ENCODE measurements around the gene RDH5. TPM values are rescaled to one million over a fixed set of nuclear protein-coding genes. Genes with fewer than 3 reads are reported as not detected.

RDH5 gene, protein sequence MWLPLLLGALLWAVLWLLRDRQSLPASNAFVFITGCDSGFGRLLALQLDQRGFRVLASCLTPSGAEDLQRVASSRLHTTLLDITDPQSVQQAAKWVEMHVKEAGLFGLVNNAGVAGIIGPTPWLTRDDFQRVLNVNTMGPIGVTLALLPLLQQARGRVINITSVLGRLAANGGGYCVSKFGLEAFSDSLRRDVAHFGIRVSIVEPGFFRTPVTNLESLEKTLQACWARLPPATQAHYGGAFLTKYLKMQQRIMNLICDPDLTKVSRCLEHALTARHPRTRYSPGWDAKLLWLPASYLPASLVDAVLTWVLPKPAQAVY
- total RNA-seq (2022; extraction: Qiagen RNA extraction; ENCODE audit: low read depth) = 1.6 to 2.9 TPM (median 2.5 TPM) in 5 replicates

DNA sequence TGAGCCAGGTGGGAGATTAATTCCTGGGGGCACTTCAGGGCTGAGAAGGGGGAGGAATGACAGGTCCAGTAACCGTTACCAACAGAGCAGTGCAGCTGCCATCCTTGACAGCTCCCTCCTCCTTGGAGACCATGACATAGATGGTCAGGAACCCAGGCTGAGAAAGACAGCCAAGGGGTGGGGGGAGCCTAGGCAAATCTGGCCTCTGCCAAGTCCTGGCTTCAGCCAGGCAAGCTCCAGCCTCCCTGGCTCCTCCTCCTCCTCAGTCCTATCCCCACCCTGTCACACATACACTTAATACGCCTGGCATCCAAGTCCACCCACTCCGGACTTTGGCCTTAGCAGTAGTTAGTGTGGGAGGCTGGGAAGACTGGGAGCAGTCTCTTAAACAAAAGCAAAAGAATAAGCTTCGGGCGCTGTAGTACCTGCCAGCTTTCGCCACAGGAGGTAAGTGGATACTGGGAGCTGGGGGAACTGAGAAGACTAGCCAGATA is at the start of gene RDH5:
RDH5 (plus strand) TSS at position 323 of the 494 bp plus-strand sequence. CDS start 792 bp downstream, outside the sequence.

DNA sequence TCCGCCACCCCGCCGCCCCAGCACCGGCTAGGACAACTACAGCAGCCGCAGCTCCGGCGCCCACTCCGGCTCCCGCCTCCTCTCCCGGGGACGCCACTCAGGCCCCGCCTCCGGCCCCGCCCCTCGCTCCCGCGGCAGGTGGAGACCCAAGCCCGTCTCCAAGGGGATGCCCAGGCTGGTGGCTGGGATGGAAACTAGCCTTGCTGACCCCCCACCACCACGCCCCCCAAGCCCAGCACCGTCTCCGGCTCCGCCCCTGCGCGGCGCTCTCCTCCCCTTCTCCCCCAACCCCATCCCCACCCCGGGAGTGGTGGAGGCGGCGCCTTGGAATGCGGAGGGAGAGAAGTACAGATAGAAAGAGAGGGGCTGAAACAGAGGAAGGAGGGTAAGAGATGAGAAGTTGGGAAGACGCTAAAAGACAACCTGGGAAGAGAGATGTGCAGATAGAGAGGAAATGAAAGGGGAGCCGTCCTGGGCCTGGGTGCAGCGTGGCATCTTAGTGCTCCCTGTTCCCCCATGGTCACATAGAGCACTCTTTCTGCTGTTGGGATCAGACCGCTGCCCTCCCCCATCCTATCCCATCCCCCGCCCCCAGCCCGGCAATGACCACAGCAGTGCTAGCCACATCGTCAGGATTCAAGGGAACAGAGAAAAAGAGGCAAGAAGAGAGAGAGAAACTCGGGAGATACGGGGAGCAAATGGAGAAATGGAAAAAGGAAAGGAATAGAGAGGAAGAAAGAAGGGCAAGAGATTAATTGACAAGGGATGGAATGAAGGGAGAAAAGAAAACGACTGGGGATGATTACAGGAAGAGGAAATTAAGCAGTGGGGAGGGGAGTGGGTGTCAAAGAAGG is 12.1 kb upstream of the RDH5 start, which contains the start of gene ITGA7:
ITGA7 (minus strand) TSS at position 64 of the 854 bp plus-strand sequence. CDS start 222 bp downstream, outside the sequence.

DNA sequence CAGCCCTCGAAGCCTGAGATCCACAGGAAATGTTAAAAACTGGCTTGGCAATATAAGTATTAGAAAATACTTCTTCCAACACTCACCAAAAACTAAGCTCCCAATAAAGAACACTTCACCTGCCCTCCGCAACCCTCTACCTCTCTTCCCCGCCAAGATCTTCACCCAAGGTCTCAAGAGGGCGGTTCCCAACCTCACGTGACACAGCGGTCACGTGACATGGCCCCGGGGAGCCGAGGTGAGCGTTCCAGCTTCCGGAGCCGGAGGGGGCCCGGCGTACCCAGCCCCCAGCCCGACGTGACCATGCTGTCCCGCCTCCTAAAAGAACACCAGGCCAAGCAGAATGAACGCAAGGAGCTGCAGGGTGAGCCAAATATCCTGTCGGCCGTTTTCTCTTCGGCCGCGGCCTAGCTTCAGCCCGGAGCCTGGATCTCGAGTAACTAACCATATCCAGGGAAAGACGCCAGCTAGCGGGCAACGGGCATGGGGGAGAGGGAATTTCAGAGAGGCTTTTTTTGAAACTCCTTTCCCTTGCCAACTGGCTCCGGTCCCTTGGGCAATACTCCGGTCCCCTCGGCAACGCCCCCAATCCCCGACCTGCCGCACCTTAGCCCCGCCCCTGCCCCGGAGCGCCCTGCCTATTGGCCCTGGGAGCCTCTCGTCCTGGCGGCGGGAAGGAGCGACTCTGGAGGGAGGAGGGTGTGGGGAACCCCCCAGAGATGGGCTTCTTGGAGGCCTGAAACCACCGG is 4.2 kb upstream of the RDH5 start, which contains the start of gene BLOC1S1:
BLOC1S1 (plus strand) TSS at position 214 of the 749 bp plus-strand sequence; CDS start at position 220, 6 bp downstream.

DNA sequence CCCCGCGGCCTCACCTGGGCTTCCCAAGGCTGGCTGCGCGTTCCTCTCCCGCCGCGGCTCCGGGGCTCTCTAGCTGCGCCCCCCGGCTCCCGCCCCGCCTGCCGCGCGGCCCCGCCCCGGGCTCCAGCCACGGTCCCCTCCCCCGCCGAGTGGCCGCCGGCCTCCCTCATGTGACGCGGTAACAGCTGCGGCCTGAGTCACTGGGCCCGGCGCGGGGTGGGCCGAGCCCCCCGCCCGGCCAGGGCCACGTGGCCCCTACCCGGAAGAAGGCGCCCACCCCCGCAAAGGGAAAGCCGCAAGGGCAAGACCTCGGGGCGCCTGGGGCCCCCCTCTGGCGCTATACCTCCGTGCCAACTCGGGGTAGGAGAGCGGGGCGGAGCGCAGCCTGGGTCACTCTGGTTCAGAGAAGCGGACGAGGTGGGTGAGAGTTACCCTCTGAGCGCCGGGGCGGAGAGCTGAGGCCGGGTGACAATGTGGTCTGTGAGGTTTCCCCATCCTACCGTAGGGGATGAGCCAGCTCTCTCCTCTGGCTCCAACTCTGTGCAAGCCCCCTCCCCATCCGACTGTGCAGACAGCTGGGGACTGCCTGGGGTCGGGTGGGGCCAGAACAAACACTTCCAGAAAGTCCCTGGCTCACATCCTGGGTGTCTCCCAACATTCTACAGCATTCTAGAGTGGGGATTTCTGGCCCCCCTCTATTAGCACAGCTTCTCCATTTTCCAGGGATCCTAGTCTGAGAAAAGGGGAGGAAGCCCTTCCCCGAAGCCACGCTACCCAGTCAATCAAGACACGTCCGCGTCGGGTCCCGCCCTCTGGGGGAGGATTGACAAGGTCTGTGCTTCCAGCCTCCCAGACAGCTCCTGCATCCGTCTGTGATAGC is 9.0 kb downstream of the RDH5 start, which contains the start of gene CD63:
CD63 (minus strand) TSS at position 71 of the 880 bp plus-strand sequence. CDS start 668 bp downstream, outside the sequence.

DNA sequence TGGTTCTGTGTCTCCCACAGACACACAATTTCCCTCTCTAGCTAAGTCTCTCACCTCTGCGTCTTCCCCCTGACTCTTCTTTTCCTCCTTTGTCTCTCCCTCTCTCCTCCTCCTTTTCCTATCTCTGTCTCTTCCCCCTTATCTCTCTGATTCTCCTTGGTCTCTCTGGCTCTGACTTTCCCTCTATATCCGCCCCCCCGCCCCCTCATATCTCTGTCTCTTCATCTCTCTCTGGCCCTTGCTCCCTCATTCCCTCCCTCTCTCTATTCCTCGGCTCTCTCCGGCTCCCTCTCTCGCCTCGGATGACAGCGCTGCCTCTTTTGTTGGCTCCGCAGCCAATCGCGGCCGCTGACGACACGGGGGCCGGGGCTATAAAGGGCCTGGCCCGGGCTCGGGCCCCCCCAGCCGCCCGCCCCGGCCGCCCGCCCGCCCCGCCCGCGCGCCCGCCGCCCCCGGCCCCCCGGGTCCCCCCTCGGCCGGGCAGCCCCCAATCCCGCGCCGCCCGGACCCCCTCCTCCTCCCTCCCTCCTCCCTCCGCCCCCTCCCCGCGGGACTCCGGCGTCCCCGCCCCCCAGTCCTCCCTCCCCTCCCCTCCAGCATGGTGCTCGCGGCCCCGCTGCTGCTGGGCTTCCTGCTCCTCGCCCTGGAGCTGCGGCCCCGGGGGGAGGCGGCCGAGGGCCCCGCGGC is 22.7 kb downstream of the RDH5 start, which contains the start of gene GDF11:
GDF11 (plus strand) TSS at position 404 of the 687 bp plus-strand sequence; CDS start at position 599, 195 bp downstream.

Other genes starting within 250 kb of the RDH5 start
- not detected in 5 replicates for gene OR6C68, start 228.0 kb upstream of the RDH5 start, total RNA-seq (2022; extraction: Qiagen RNA extraction; ENCODE audit: low read depth)
- not detected in 5 replicates for gene OR6C4, start 170.8 kb upstream of the RDH5 start, total RNA-seq (2022; extraction: Qiagen RNA extraction; ENCODE audit: low read depth)
- not detected in 5 replicates for gene OR2AP1, start 147.9 kb upstream of the RDH5 start, total RNA-seq (2022; extraction: Qiagen RNA extraction; ENCODE audit: low read depth)
- gene OR10P1, start 83.5 kb upstream of the RDH5 start, total RNA-seq (2022; extraction: Qiagen RNA extraction; ENCODE audit: low read depth) = not detected in 5 replicates
- 1.1 to 2.1 TPM (median 1.3 TPM) in 5 replicates for gene ITGA7, start 12.5 kb upstream of the RDH5 start, total RNA-seq (2022; extraction: Qiagen RNA extraction; ENCODE audit: low read depth)
- 111 to 153 TPM (median 146 TPM) in 5 replicates for gene BLOC1S1, start 4.3 kb upstream of the RDH5 start, total RNA-seq (2022; extraction: Qiagen RNA extraction; ENCODE audit: low read depth)
- gene CD63, start 8.6 kb downstream of the RDH5 start, total RNA-seq (2022; extraction: Qiagen RNA extraction; ENCODE audit: low read depth) = 665 to 728 TPM (median 711 TPM) in 5 replicates
- 2.3 to 5.8 TPM (median 4.8 TPM) in 5 replicates for gene GDF11, start 22.7 kb downstream of the RDH5 start, total RNA-seq (2022; extraction: Qiagen RNA extraction; ENCODE audit: low read depth)
- 90.6 to 139 TPM (median 98.9 TPM) in 5 replicates for gene SARNP, start 97.3 kb downstream of the RDH5 start, total RNA-seq (2022; extraction: Qiagen RNA extraction; ENCODE audit: low read depth)
- 60.9 to 104 TPM (median 99.8 TPM) in 5 replicates for gene ORMDL2, start 97.6 kb downstream of the RDH5 start, total RNA-seq (2022; extraction: Qiagen RNA extraction; ENCODE audit: low read depth)
- 18.4 to 24.4 TPM (median 22.7 TPM) in 5 replicates for gene DNAJC14, start 109.2 kb downstream of the RDH5 start, total RNA-seq (2022; extraction: Qiagen RNA extraction; ENCODE audit: low read depth)
- gene MMP19, start 122.5 kb downstream of the RDH5 start, total RNA-seq (2022; extraction: Qiagen RNA extraction; ENCODE audit: low read depth) = 0.06 to 0.22 TPM (median 0.15 TPM) in 4 of 5 replicates, not detected in the other
- gene PYM1, start 207.5 kb downstream of the RDH5 start, total RNA-seq (2022; extraction: Qiagen RNA extraction; ENCODE audit: low read depth) = 34.5 to 41.3 TPM (median 37.6 TPM) in 5 replicates
- gene DGKA, start 210.8 kb downstream of the RDH5 start, total RNA-seq (2022; extraction: Qiagen RNA extraction; ENCODE audit: low read depth) = 16.2 to 24.4 TPM (median 16.9 TPM) in 5 replicates
- gene PMEL, start 245.6 kb downstream of the RDH5 start, total RNA-seq (2022; extraction: Qiagen RNA extraction; ENCODE audit: low read depth) = 0.46 to 1.1 TPM (median 0.77 TPM) in 5 replicates
- gene CDK2, start 246.4 kb downstream of the RDH5 start, total RNA-seq (2022; extraction: Qiagen RNA extraction; ENCODE audit: low read depth) = 48.9 to 59.9 TPM (median 56.5 TPM) in 5 replicates